ENCODE results near the gene ATG101. TPM values are rescaled to one million over a fixed set of nuclear protein-coding genes. Genes with fewer than 3 reads are reported as not detected.

Gene ATG101
- total RNA-seq, 2 experiments from 2014 or later: 30.5 to 30.8 TPM

DNA sequence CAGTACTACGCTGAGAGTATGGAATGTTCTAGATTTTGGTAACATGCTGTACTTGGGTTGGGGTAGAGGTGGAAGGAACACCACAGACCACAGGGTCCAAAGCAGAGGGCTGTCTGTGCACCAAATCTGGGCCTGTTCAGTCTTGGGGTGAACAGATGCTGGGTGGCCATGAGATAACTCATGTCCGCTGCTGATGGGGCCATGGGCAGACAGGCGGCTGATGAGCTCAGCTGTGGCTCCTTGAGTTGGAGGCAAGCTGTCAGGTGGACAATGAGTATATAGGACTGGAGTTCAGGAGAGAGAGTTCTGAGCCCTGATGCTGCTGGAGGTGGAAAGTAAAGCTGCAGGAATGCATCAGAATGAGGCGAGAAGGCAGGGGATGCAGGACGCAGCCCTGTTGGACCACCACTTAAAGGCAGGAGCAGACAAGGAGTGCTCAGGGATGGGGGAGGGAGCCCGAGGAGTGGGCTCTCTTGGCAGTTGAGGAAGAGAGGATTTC is 16.0 kb downstream of the ATG101 start:
- H3K4me1 Mint-ChIP-seq: peaks cover 10% of the 10 kb centered on the region
- no peak for DNase-seq
- no peaks in the 10 kb centered on the region for H3K9me3 Mint-ChIP-seq
- CTCF ChIA-PET: interaction anchor here (0.7 to 12.7 kb wide), 4 partner anchors 16 to 59 kb away, joined by 3 to 309 read pairs (median 11); partner anchors contain the start of gene ATG101
- peaks cover 31% of the 10 kb centered on the region for H3K27me3 Mint-ChIP-seq
- no peak overlapping the region for H3K4me3 Mint-ChIP-seq
- POLR2A ChIA-PET: interaction anchor here (1.9 kb wide), 1 partner anchor 60 kb away, joined by 12 read pairs; no protein-coding TSS in a partner anchor
- H3K27ac Mint-ChIP-seq: no peak overlapping the region
- no peaks in the 10 kb centered on the region for H3K36me3 Mint-ChIP-seq (ENCODE audit: low read depth)

DNA sequence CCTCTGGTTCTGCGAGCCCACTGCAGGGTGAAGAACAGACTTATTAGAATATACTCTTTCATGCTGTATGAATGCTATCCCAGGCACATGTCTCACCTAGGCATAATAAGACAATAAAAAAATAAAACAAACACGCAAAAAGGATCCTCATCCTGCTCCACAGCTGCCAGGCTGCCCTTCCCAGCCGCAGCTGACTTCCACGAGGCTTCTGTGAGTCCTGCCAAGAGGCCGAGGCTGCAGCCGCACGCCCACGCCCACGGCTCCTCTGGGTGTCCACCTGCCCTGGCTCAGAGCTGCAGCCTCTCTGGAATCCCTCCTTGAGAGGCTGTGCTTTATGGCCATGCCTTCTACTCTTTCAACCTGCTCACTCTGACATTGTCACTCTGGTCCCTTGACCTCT is 16.6 kb downstream of the ATG101 start:
- Mint-ChIP-seq H3K9me3 (no peaks in the 10 kb centered on the region), H3K36me3 (ENCODE audit: low read depth) (no peaks in the 10 kb centered on the region), H3K27me3 (peaks cover 38% of the 10 kb centered on the region), H3K4me1 (peaks cover 10% of the 10 kb centered on the region), H3K4me3 (no peak overlapping the region), H3K27ac (no peak overlapping the region)
- DNase-seq: no peak
- POLR2A ChIA-PET: no interaction called here
- CTCF ChIA-PET: interaction anchor here (2.7 to 12.7 kb wide), 2 partner anchors 17 to 59 kb away, joined by 19 to 309 read pairs; partner anchors contain the start of gene ATG101

DNA sequence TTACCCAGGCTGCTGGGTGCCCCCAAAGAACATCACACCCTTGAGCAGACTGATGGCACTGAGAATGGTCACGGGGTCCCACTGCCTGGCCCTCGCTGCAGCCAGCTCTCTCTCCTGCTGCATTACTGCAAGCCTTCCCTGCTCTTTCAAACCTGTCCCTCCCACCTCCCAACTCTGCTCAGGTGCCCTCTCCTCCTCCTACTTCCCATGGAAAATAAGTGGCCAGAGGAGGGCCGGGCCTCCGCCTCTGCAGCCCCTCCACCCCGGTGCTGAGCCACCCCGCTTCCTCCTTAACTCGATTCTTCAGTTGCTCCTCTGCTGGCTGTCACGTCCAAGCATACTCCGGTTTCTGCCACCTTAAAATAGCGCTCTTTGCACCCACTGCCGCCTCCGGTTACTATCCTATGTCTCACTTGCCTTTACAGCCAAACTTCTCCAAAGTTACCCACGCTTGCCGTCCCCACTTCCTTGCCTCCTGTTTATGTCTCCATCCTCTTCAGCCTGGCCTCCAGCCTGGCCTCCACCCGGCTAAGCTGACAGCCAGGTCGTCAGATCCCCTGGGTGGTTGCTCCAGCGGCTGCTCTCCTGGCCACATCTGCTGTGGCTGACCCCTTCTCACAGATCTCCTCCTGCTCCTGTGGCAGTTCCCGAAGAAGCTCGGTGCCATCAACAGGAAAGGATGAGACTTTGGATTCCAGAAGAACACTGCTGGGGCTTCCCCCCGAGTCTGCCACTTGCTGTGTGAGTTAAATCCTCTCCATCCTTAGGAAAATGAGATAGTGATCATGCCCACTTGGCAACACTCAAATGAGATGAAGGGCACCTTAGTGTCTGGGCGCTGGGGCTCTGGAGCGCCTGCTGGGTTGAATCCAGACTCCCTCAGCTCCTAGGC is 17.4 kb downstream of the ATG101 start:
- DNase-seq: no peak
- ChIA-PET POLR2A (interaction anchor here (1.1 kb wide), 1 partner anchor 61 kb away, joined by 4 read pairs; no protein-coding TSS in a partner anchor), CTCF (interaction anchor here (1.1 to 12.7 kb wide), 2 partner anchors 60 to 94 kb away, joined by 3 to 309 read pairs; no protein-coding TSS in a partner anchor)
- no peaks in the 10 kb centered on the region for H3K36me3 Mint-ChIP-seq (ENCODE audit: low read depth)
- H3K27ac Mint-ChIP-seq: no peak overlapping the region
- H3K4me3 Mint-ChIP-seq: no peak overlapping the region
- peaks cover 5% of the 10 kb centered on the region for H3K4me1 Mint-ChIP-seq
- no peaks in the 10 kb centered on the region for H3K9me3 Mint-ChIP-seq
- H3K27me3 Mint-ChIP-seq: peaks cover 46% of the 10 kb centered on the region

DNA sequence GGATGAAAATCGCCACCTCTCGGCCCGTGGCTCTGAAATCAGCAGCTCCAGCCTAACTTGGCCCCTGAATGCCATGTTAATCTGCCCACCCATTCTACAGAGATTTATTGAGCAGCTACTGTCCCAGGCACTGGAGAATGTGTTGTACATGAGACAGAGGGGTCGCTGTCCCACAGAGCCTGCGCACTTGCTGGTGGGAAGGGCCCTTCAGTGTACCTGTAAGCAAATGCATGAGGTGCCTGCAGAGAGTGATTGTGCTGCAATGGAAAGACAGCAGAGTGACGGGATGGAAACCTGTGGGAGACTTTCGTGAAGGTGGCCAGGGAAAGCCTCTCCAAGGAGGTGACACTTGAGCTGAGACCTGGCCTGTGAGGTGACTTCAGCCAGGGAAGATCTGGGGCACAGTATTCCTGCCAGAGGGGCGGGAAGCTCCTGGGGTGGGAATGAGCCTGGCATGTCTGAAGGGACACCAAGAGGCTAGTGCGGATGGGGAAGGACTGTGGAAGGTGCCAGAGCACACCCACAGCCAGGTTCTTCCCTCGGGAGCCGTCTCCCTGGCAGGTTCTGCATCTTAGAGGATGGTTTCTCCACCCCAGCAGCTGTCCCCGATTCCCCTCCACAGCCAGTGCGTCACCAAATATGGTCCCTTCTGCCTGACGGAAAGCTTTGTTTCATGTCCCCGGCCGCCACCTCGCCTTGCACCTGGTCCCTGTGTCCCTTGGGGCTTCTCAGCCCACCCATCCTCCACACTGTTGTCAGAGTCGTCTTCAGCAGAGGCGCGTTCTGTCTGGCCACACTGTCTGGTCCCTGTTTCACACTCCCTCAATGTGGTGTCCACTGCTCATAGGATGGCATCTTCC is 18.4 kb downstream of the ATG101 start:
- POLR2A ChIA-PET: interaction anchor here (1.1 kb wide), 1 partner anchor 62 kb away, joined by 4 read pairs; no protein-coding TSS in a partner anchor
- H3K27me3 Mint-ChIP-seq: peaks cover 52% of the 10 kb centered on the region
- peaks cover 5% of the 10 kb centered on the region for H3K4me1 Mint-ChIP-seq
- no peak overlapping the region for H3K4me3 Mint-ChIP-seq
- no peaks in the 10 kb centered on the region for H3K36me3 Mint-ChIP-seq (ENCODE audit: low read depth)
- DNase-seq: no peak
- H3K9me3 Mint-ChIP-seq: no peaks in the 10 kb centered on the region
- CTCF ChIA-PET: interaction anchor here (0.5 to 12.7 kb wide), 4 partner anchors 32 to 95 kb away, joined by 3 to 309 read pairs (median 4); no protein-coding TSS in a partner anchor
- no peak overlapping the region for H3K27ac Mint-ChIP-seq

DNA sequence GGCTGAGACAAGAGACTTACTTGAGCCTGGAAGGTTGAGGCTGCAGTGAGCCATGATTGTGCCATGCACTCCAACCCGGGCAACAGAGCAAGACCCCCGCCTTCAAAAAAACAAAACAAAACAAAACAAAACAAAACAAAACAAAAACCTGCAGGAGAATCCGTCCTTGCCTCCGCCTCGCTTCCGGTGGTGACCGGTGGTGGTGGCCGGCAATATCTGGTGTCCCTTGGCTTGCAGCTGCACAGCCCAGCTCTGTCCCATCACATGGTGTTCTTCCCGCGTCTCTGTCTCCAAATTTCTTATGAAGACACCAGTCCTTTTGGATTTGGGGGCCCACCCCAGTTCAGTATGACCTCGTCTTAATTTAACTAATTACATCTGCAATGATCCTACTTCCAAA is 19.7 kb downstream of the ATG101 start:
- Mint-ChIP-seq H3K36me3 (ENCODE audit: low read depth) (no peaks in the 10 kb centered on the region), H3K4me3 (no peak overlapping the region), H3K27me3 (peaks cover 59% of the 10 kb centered on the region), H3K4me1 (no peaks in the 10 kb centered on the region), H3K27ac (no peak overlapping the region), H3K9me3 (no peaks in the 10 kb centered on the region)
- DNase-seq: no peak
- POLR2A ChIA-PET: no interaction called here
- CTCF ChIA-PET: interaction anchor here (1.0 to 12.7 kb wide), 2 partner anchors 30 to 62 kb away, joined by 4 to 309 read pairs; no protein-coding TSS in a partner anchor

DNA sequence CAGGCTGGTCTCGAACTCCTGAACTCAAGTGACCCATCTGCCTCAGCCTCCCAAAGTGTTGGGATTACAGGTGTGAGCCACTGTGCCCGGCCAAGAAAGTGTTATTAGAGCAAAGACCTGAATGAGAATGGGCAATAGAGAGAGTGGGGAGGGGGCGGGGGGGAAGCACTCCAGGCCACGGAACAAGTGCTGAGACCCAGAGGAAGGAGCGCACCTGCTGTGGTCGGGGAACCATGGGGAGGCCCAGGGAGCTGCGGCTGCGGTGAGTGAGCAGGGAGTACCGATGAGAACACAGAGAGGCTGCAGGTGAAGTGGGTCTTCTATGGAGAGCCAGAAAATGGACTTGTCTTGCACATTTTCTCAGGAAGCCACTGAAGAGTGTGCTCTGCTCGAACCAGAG is 20.5 kb downstream of the ATG101 start:
- Mint-ChIP-seq H3K27me3 (peaks cover 60% of the 10 kb centered on the region), H3K27ac (no peak overlapping the region), H3K4me1 (no peaks in the 10 kb centered on the region), H3K36me3 (ENCODE audit: low read depth) (no peaks in the 10 kb centered on the region), H3K4me3 (no peak overlapping the region), H3K9me3 (no peaks in the 10 kb centered on the region)
- CTCF ChIA-PET: interaction anchor here (1.2 kb wide), 1 partner anchor 26 kb away, joined by 3 read pairs; no protein-coding TSS in a partner anchor
- POLR2A ChIA-PET: no interaction called here
- no peak for DNase-seq

DNA sequence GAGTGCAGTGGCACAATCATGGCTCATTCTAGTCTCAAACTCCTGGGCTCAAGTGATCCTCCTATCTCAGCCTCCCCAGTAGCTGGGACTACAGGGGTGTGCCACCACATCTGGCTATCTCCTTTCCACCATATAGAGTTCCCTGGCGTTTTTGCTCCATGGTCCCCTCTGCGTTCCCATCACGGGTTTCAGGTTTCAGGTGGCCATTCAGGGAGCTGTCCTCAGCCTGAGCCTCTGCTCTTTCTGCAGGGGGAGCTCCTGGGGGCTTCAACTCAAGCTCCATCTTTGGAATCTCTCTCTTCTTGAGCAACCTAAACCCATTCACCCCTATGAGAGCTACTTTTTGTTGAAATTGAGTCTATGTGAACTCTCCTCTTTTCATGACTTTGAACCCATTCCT is 21.3 kb downstream of the ATG101 start:
- no peaks in the 10 kb centered on the region for H3K4me1 Mint-ChIP-seq
- no peaks in the 10 kb centered on the region for H3K9me3 Mint-ChIP-seq
- no peak overlapping the region for H3K27ac Mint-ChIP-seq
- H3K27me3 Mint-ChIP-seq: peaks cover 60% of the 10 kb centered on the region
- ChIA-PET POLR2A (interaction anchor here (1.0 kb wide), 1 partner anchor 9 kb away, joined by 3 read pairs; no protein-coding TSS in a partner anchor), CTCF (interaction anchor here (1.0 to 1.3 kb wide), 4 partner anchors 8 to 69 kb away, joined by 3 to 6 read pairs (median 4); no protein-coding TSS in a partner anchor)
- no peak overlapping the region for H3K4me3 Mint-ChIP-seq
- no peaks in the 10 kb centered on the region for H3K36me3 Mint-ChIP-seq (ENCODE audit: low read depth)
- DNase-seq: no peak

DNA sequence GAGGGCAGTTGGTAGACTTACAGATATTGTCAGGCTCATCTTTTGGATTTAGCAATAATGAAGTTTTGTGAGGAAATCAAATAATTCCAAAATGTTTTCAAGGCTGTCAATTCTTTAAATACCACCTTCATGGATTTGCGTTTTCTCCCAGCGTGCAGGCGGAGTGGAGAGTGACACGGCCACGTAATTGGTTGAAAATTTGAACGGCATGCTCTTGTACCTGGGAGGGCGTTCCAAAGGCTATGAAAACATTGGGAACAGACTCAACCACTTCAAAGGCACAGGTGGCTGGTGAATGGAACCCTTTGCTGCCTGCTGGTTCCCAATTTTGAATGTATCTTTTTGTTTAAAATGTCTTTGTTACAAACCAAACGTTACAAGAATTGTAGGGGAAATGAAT is 22.1 kb downstream of the ATG101 start:
- Mint-ChIP-seq H3K9me3 (no peaks in the 10 kb centered on the region), H3K36me3 (ENCODE audit: low read depth) (no peaks in the 10 kb centered on the region), H3K27me3 (peaks cover 56% of the 10 kb centered on the region), H3K4me1 (no peaks in the 10 kb centered on the region), H3K4me3 (no peak overlapping the region), H3K27ac (no peak overlapping the region)
- CTCF ChIA-PET: interaction anchor here (1.0 to 1.3 kb wide), 3 partner anchors 9 to 70 kb away, joined by 3 to 6 read pairs (median 6); no protein-coding TSS in a partner anchor
- DNase-seq: no peak
- POLR2A ChIA-PET: interaction anchor here (1.0 kb wide), 1 partner anchor 10 kb away, joined by 3 read pairs; no protein-coding TSS in a partner anchor

DNA sequence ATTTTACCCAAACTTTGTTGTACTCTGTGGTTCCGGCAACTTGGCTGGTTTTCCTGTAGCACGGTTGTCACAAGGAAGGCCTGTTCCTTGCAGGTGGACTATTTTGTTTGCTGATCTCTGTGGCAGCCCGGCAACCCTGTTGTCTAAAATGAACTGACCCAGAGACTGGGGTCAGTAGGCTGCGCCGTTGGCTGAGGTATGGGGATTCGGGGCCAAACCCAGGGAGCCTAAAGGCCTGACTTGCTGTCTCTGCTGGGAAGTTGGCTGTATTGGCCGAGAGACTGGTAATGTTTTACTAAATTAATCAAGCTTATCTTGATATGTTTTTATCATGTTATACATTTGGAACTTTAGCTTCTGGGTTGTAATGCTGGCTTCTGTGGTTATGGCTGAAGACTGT is 23.6 kb downstream of the ATG101 start:
- DNase-seq: no peak
- Mint-ChIP-seq H3K27ac (no peak overlapping the region), H3K9me3 (no peaks in the 10 kb centered on the region), H3K4me1 (no peaks in the 10 kb centered on the region), H3K36me3 (ENCODE audit: low read depth) (no peaks in the 10 kb centered on the region), H3K27me3 (peaks cover 46% of the 10 kb centered on the region), H3K4me3 (no peak overlapping the region)
- ChIA-PET CTCF (interaction anchor here (1.8 kb wide), 1 partner anchor 67 kb away, joined by 5 read pairs; no protein-coding TSS in a partner anchor), POLR2A (no interaction called here)

DNA sequence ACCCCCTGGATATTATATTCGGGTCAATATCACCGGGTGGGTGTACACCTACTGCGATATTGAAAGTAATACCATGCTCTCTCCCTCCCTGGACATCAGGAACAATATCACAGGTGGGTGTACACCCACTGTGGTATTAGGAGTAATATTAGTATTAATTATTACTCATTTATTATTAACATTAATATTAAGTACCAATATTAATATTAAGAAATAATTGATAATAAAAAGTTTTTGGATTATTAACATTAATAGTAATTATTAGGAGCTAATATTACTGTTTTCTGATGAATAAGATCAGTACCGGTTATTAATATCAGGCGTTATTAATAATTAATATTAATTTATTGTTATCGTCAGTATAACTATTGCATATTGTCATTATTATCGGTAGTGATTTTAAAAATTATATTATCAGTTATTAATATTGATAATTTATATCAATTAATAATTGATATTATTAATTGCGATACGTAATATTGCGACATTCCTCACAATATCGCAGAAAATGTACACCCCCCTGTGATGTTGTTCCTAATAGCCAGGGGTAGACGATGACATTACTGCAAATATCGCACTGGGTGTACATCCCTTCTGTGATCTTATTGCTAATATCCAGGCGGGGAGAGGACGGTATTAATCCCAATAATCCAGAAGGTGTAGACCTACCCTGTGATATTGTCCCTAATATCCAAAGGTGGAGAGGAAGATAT is 26.7 kb downstream of the ATG101 start:
- ChIA-PET POLR2A (no interaction called here), CTCF (no interaction called here)
- no peaks in the 10 kb centered on the region for H3K36me3 Mint-ChIP-seq (ENCODE audit: low read depth)
- DNase-seq: no peak
- no peak overlapping the region for H3K4me3 Mint-ChIP-seq
- no peak overlapping the region for H3K27ac Mint-ChIP-seq
- H3K27me3 Mint-ChIP-seq: peaks cover 26% of the 10 kb centered on the region
- H3K4me1 Mint-ChIP-seq: no peaks in the 10 kb centered on the region
- no peaks in the 10 kb centered on the region for H3K9me3 Mint-ChIP-seq

DNA sequence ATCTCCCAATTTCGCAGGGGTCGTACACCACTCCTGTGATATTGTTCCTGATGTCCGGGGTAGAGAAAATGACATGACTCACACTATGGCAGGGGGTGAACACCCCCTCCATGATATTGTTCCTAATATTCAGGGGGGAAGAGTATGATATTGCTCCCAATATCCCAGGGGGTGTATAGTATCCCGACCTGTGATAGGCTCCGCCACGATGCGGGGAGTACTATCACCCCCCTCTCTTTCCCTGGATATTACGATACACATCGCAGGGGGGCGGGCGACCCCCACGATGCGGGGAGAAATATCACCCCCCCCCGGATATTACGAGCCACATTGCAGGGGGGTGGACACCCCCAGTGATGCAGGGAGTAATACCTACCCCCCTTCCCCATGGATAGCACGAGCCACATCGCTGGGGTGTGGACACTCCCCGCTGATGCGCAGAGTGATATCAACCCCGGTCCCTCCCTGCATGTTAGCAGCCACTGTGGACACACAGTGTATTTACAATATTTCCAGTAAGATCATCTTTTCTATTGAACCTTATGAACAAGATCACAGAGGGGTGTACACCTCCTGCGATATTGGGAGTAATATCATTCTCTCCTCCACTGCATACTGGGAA is 27.4 kb downstream of the ATG101 start:
- no peak overlapping the region for H3K4me3 Mint-ChIP-seq
- H3K36me3 Mint-ChIP-seq (ENCODE audit: low read depth): no peaks in the 10 kb centered on the region
- no peak overlapping the region for H3K27ac Mint-ChIP-seq
- POLR2A ChIA-PET: no interaction called here
- peaks cover 24% of the 10 kb centered on the region for H3K27me3 Mint-ChIP-seq
- H3K4me1 Mint-ChIP-seq: no peaks in the 10 kb centered on the region
- no peak for DNase-seq
- CTCF ChIA-PET: no interaction called here
- no peaks in the 10 kb centered on the region for H3K9me3 Mint-ChIP-seq
